ENCODE measurements around the gene FNDC7. TPM values are rescaled to one million over a fixed set of nuclear protein-coding genes. Genes with fewer than 3 reads are reported as not detected.
A peak's percentile ranks its signal among the peaks of the same experiment; 100 is the strongest.

The FNDC7 gene
- total and polyA plus RNA-seq, 7 donors, result 0.09 to 0.32 TPM; not detected in 5

DNA sequence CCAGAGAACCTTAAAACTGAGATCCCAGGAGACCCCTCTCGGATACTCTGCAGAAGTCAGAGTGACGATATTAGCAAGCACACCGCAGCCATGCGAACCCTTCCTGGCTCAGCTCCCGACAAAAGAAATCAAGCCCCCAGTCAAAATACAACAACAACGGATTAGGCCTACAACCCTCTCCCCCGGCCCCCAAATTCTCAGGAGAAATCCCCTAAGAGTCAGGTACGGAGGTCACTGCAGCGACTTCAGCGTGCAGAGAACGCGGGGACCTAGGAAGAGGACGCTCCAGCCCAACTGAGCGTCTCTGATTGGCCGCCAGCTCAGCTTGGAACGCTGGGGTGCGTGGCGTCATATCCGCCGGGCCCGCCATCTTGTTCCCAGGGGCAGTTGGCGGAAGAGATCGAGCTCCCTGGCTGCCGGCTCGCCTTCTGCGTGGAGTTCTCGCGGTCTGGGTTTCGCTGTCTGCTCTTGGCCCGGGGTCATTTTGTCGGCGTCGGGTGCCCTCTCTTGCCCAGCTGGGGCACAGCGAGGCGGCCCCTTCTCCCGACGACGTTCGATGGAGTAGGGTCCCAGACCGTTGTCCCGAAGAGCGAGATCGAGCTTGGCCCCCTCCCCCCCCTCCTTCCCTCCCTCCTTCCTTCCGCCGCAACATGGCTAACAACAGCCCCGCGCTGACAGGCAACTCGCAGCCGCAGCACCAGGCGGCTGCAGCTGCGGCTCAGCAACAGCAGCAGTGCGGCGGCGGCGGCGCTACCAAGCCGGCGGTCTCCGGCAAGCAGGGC, 20.6 kb upstream of the FNDC7 start, which contains the start of gene PRPF38B:
PRPF38B (plus strand) TSS at position 369 of the 782 bp plus-strand sequence; CDS start at position 651, 282 bp downstream.
- H3K27me3 ChIP-seq (ENCODE audit: insufficient read depth in 3 of 3, low read length in 2 of 3), result no peaks in the 10 kb centered on the region
- no peaks in the 10 kb centered on the region for H3K9me3 ChIP-seq
- DNase-seq (peak; percentile 94 to 96), ATAC-seq (peak; percentile 97 to 98 (median 98))
- WGBS, 3 donors, result 0% methylated on average over 54 to 59 of the region's 59 CpGs
- peak within 1 kb of the TSS; percentile 85 for H3K4me3 ChIP-seq
- H3K36me3 ChIP-seq (ENCODE audit: insufficient read depth in 1 of 2, low read depth in 1 of 2), result peaks cover 6 to 20% of the 10 kb centered on the region in 2 donors
- H3K27ac ChIP-seq, result peak within 1 kb of the TSS; percentile 99
- TF ChIP-seq, protein P1, sequence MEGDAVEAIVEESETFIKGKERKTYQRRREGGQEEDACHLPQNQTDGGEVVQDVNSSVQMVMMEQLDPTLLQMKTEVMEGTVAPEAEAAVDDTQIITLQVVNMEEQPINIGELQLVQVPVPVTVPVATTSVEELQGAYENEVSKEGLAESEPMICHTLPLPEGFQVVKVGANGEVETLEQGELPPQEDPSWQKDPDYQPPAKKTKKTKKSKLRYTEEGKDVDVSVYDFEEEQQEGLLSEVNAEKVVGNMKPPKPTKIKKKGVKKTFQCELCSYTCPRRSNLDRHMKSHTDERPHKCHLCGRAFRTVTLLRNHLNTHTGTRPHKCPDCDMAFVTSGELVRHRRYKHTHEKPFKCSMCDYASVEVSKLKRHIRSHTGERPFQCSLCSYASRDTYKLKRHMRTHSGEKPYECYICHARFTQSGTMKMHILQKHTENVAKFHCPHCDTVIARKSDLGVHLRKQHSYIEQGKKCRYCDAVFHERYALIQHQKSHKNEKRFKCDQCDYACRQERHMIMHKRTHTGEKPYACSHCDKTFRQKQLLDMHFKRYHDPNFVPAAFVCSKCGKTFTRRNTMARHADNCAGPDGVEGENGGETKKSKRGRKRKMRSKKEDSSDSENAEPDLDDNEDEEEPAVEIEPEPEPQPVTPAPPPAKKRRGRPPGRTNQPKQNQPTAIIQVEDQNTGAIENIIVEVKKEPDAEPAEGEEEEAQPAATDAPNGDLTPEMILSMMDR (IDR thresholded peaks at IDR 0.05), result no peak
- intact Hi-C loops (cut with DNase I), result loop anchor here in 1 of 2 donors (5.0 kb wide), 1 partner anchor 55 kb away; the partner anchor contains the start of gene STXBP3
- peaks cover 30% of the 10 kb centered on the region for H3K4me1 ChIP-seq

DNA sequence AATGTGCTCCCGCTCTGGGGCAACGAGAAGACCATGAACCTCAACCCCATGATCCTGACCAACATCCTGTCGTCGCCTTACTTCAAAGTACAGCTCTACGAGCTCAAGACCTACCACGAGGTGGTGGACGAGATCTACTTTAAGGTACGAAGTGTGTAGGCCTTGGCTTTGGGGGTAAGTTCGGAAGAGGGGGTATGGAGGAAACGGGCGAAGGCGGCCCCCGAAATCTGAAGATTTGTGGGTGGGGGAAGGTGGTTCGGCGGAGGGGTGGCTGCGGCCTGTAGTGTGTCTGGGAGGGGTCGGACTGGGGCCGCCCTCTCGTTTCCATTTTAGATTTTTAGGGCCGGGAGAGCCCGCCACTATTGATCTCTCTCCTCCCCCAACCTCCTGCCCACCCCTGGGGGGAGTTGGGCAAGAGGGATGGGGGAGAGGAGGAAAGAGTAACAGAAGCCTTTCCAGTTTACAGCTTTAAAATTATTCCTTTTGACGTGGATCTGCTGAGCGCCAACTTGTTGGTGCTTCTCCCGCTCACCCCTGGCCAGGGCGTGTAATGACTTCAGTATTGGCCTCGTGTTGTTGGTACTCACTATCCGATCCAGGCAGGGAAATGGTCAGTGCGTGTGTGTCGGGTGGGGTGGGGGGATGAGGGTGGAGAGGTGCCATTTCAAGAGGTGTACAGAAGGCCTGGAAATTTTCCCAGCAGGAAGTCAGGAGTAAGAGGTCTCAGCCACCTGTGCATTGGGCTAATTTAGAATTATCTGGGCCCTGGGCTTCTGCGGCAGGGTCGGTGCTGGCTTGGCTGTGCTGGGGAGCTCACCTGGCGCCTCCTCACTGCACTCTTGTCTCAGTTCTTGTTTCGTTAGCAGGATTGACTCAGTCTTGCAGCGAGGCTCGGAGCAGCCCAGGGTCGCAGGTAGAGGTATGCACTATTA, 19.7 kb upstream of the FNDC7 start:
- intact Hi-C loops (cut with DNase I), result loop anchor here in 1 of 2 donors (5.0 kb wide), 1 partner anchor 54 kb away; the partner anchor contains the start of gene STXBP3
- DNase-seq (peak in 1 of 2 donors; percentile 56), ATAC-seq (peak; percentile 61 to 73 (median 67))
- H3K4me3 ChIP-seq, result peak overlapping the region; percentile 85
- TF ChIP-seq, protein P1 (IDR thresholded peaks at IDR 0.05), result no peak
- 0 to 2% (median 1%) methylated on average over 36 of the region's 36 CpGs for WGBS, 3 donors
- peak overlapping the region; percentile 99 for H3K27ac ChIP-seq
- peaks cover 30% of the 10 kb centered on the region for H3K4me1 ChIP-seq
- no peaks in the 10 kb centered on the region for H3K9me3 ChIP-seq
- peaks cover 6 to 29% of the 10 kb centered on the region in 2 donors for H3K36me3 ChIP-seq (ENCODE audit: insufficient read depth in 1 of 2, low read depth in 1 of 2)
- H3K27me3 ChIP-seq (ENCODE audit: insufficient read depth in 3 of 3, low read length in 2 of 3), result no peaks in the 10 kb centered on the region

DNA sequence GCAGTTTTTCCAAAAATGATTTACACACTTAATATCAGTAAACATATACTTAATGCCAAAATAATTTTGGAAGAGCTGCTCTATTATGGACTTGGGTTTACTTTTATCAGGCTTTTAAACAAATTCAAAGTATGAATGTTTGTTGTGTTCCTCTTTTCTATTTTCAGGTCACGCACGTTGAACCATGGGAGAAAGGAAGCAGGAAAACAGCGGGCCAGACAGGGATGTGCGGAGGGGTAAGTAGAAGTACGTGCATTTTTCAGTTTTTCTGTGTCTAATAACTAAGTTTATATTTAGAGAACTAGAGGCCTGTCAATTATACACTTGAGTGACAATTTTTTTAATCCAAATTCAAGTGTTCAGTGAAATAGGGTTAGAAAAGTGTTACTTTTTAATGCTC, 17.2 kb upstream of the FNDC7 start:
- Histone ChIP-seq H3K4me3 (peak overlapping the region; percentile 85), H3K9me3 (no peaks in the 10 kb centered on the region), H3K27ac (no peak overlapping the region), H3K27me3 (ENCODE audit: insufficient read depth in 3 of 3, low read length in 2 of 3) (no peaks in the 10 kb centered on the region), H3K4me1 (peaks cover 29% of the 10 kb centered on the region), H3K36me3 (ENCODE audit: insufficient read depth in 1 of 2, low read depth in 1 of 2) (peaks cover 15 to 54% of the 10 kb centered on the region in 2 donors)
- intact Hi-C loops (cut with DNase I), result loop anchor here in 1 of 2 donors (2.0 kb wide), 1 partner anchor 49 kb away; no protein-coding TSS in a partner anchor
- TF ChIP-seq, protein P1 (IDR thresholded peaks at IDR 0.05), result no peak
- ATAC-seq (no peak), DNase-seq (no peak)
- WGBS, 3 donors, result 72 to 76% (median 73%) methylated on average over 5 of the region's 5 CpGs

DNA sequence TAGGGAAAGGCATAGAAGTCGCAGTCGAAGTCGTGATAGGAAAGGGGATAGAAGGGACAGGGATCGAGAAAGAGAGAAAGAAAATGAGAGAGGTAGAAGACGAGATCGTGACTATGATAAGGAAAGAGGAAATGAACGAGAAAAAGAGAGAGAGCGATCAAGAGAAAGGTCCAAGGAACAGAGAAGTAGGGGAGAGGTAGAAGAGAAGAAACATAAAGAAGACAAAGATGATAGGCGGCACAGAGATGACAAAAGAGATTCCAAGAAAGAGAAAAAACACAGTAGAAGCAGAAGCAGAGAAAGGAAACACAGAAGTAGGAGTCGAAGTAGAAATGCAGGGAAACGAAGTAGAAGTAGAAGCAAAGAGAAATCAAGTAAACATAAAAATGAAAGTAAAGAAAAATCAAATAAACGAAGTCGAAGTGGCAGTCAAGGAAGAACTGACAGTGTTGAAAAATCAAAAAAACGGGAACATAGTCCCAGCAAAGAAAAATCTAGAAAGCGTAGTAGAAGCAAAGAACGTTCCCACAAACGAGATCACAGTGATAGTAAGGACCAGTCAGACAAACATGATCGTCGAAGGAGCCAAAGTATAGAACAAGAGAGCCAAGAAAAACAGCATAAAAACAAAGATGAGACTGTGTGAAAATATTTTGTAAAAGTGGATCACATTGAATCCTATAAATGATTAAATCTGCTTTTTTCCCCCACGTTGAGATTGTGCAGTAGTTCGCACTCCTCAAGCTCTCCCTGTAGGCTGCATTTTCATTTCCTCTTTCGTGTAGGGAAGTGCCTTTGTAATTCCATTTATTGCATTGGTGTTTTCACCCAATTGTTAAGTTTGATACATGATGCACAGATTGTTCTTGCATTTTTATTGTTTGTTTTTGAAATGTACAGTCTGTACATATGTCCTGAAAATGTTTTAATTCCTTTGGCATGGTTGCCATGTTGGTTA, 13.1 kb upstream of the FNDC7 start:
- Histone ChIP-seq H3K4me3 (peak overlapping the region; percentile 23), H3K27ac (no peak overlapping the region), H3K9me3 (no peaks in the 10 kb centered on the region), H3K36me3 (ENCODE audit: insufficient read depth in 1 of 2, low read depth in 1 of 2) (peaks cover 15 to 69% of the 10 kb centered on the region in 2 donors), H3K27me3 (ENCODE audit: insufficient read depth in 3 of 3, low read length in 2 of 3) (no peaks in the 10 kb centered on the region), H3K4me1 (peaks cover 15% of the 10 kb centered on the region)
- intact Hi-C loops (cut with DNase I), result no loop called here
- 87 to 91% (median 88%) methylated on average over 22 of the region's 22 CpGs for WGBS, 3 donors
- no peak for DNase-seq
- TF ChIP-seq, protein P1 (IDR thresholded peaks at IDR 0.05), result no peak
- no peak for ATAC-seq

Measured in psoas muscle (tissue), 8 donors.